Heart right ventricle (tissue), 16 donors: ENCODE results near the gene LPCAT1. TPM values are rescaled to one million over a fixed set of nuclear protein-coding genes. Genes with fewer than 3 reads are reported as not detected.

Source experiments
- ATAC-seq, 8 donors: fragments of 200-7000 bp; cut with Tn5 transposase; one replicate each; pipeline ENCODE4 v1.9.1; 2020; ENCODE audit warnings: mild to moderate bottlenecking in 8 of 8, moderate library complexity in 8 of 8, moderate number of reproducible peaks in 1 of 8
- DNase-seq, 2 donors: peaks; one replicate each; pipeline ENCODE4 v3.0.0-alpha.2; 2020
- H3K27ac ChIP-seq, 10 donors: fragments of 200-600 bp; sonication (generic) in 2 of 10; one replicate each; pipeline versions ENCODE4 v1.5.0 to v1.8.0; 2020 to 2022; ENCODE audit warnings: mild to moderate bottlenecking in 3 of 10
- H3K27me3 ChIP-seq, 7 donors: fragments of 200-600 bp; one replicate each; pipeline ENCODE4 v1.8.0; 2021 to 2022; ENCODE audit warnings: mild to moderate bottlenecking in 2 of 7
- H3K36me3 ChIP-seq, 9 donors: fragments of 200-600 bp; sonication (generic) in 1 of 9; one replicate each; pipeline versions ENCODE4 v1.5.0 to v1.8.0; 2020 to 2022; ENCODE audit warnings: mild to moderate bottlenecking in 2 of 9
- H3K4me1 ChIP-seq, 9 donors: fragments of 200-600 bp; sonication (generic) in 1 of 9; one replicate each; pipeline versions ENCODE4 v1.5.0 to v1.8.0; 2020 to 2022; ENCODE audit warnings: mild to moderate bottlenecking in 4 of 9
- H3K4me3 ChIP-seq, 10 donors: fragments of 200-600 bp; sonication (generic) in 2 of 10; one replicate each; pipeline versions ENCODE4 v1.5.0 to v1.8.0; 2020 to 2022; ENCODE audit warnings: mild to moderate bottlenecking in 7 of 10, moderate library complexity in 2 of 10
- H3K9me3 ChIP-seq, 11 donors: fragments of 200-600 bp in 10 of 11; sonication (generic) in 2 of 11; one replicate each; pipeline versions ENCODE4 v1.5.0 to v1.8.0; 2013 to 2022; ENCODE audit warnings: mild to moderate bottlenecking in 2 of 11, control low read depth in 1 of 11, moderate library complexity in 1 of 11
- CTCF ChIP-seq, 9 donors: fragments of 200-600 bp; sonication (generic) in 2 of 9; IDR thresholded peaks; one replicate each; pipeline versions ENCODE4 v1.5.0 to v1.8.0; 2021 to 2022; ENCODE audit warnings: antibody characterized with exemption in 9 of 9, mild to moderate bottlenecking in 5 of 9, moderate library complexity in 1 of 9
- WGBS, 2 donors: extraction: QIAGEN DNeasy Blood & Tissue Kit; methylation state at CpG; one replicate each; pipeline ENCODE4 v1.1.7; 2013; ENCODE audit warnings: inconsistent platforms in 1 of 2; 5-methylcytosine and 5-hydroxymethylcytosine counted together
- intact Hi-C, 10 donors: fragments of 100-400 bp; cut with DNase I; formaldehyde crosslinking; loops; one replicate each; pipeline versions ENCODE4 v1.11.1 to v1.14.2; 2022
- polyA plus RNA-seq, 2 donors: library from polyadenylated mRNA; stranded (reverse); fragments of 200-250 nt; gene quantifications; one replicate each; pipeline ENCODE4 v1.2.3, GENCODE V29; 2013
- total RNA-seq, 10 donors: library from RNA; stranded (reverse); fragmentation: NEBNext Ultra II Directional in 3 of 10; extraction: Animal tissue kit (Norgen Biotek cat#: 25700) in 3 of 10; gene quantifications; one replicate each; pipeline versions ENCODE4 v1.2.1 to v1.2.4, GENCODE V29; 2021 to 2023
- donor health status: Arrhythmogenic right ventricular cardiomyopathy.
- donor health status: ischemic (EF 13 %, LVEDD 7.1; RV severe dilation, severe dysfunction).
- donor health status: healthy with polysubstance abuse.
- donor health status: DM: no; HTN: yes; CAD: no.
- donor health status: DM: no; HTN: no; CAD: no.
- donor health status: ischemic (EF 25% LVEDD 6.9; RV normal size, moderate dysfunction).
- donor health status: ischemic (EF 25% LVEDD 5.7; RV mildly dilated, moderate dysfunction).
- donor health status: healthy.
- donor health status: DM: yes; HTN: yes; CAD: no.
- donor health status: Ischemic cardiomyopathy.
- donor health status: ischemic (EF 35%, LVEDD 5.7; RV mildly dilated, moderate dysfunction).
- donor health status: nonischemic (EF 11% LVEDD 7.7; RV severe dilation, severe dysfunction).
- donor health status: DM: yes; HTN: yes; CAD: no.
- donor health status: PGD.
- donor health status: ischemic (EF 29% LVEDD 5.4; RV normal size, mild dysfunction).
- donor health status: nonischemic (EF 23%, LVEDD 6.1; RV moderate dilation, normal function).

Gene LPCAT1
- total and polyA plus RNA-seq, 12 donors = 5.6 to 25.5 (median 9.6) TPM

GRCh38 chr5:1464096-1464446 is 59.7 kb downstream of the LPCAT1 start:
- 93 to 95% methylated on average over 14 of the region's 14 CpGs for WGBS, 2 donors
- no peak for TF ChIP-seq CTCF (IDR thresholded peaks at IDR 0.05)
- H3K4me3 ChIP-seq = no peak overlapping the region
- no peaks in the 10 kb centered on the region for H3K27me3 ChIP-seq
- no peak overlapping the region for H3K27ac ChIP-seq
- no peak for DNase-seq
- no peaks in the 10 kb centered on the region for H3K4me1 ChIP-seq
- intact Hi-C loops = no loop called here
- no peak for ATAC-seq
- no peaks in the 10 kb centered on the region for H3K9me3 ChIP-seq
- H3K36me3 ChIP-seq = peaks cover 0 to 87% (median 28%) of the 10 kb centered on the region in 9 donors

- no peak for ATAC-seq
- no peak for TF ChIP-seq CTCF (IDR thresholded peaks at IDR 0.05)
- H3K4me1 ChIP-seq = no peaks in the 10 kb centered on the region
- no peaks in the 10 kb centered on the region for H3K27me3 ChIP-seq
- peaks cover 0 to 81% (median 28%) of the 10 kb centered on the region in 9 donors for H3K36me3 ChIP-seq
- H3K27ac ChIP-seq = no peak overlapping the region
- no peak for DNase-seq
- H3K9me3 ChIP-seq = no peaks in the 10 kb centered on the region
- H3K4me3 ChIP-seq = no peak overlapping the region
- intact Hi-C loops = no loop called here
- WGBS, 2 donors = 96 to 97% methylated on average over 46 of the region's 46 CpGs
Observed at GRCh38 chr5:1463326-1464095, 60.2 kb downstream of the LPCAT1 start.

GRCh38 chr5:1462358-1462757 is 61.4 kb downstream of the LPCAT1 start:
- ATAC-seq = no peak
- Histone ChIP-seq H3K4me3 (no peak overlapping the region), H3K27me3 (no peaks in the 10 kb centered on the region), H3K27ac (no peak overlapping the region), H3K9me3 (peaks cover 0 to 8% (median 0%) of the 10 kb centered on the region in 11 donors), H3K36me3 (peaks cover 0 to 71% (median 28%) of the 10 kb centered on the region in 9 donors), H3K4me1 (no peaks in the 10 kb centered on the region)
- DNase-seq = no peak
- no peak for TF ChIP-seq CTCF (IDR thresholded peaks at IDR 0.05)
- 89 to 90% methylated on average over 20 of the region's 20 CpGs for WGBS, 2 donors
- intact Hi-C loops = no loop called here

GRCh38 chr5:1461396-1461795 is 62.4 kb downstream of the LPCAT1 start:
- DNase-seq = no peak
- intact Hi-C loops = no loop called here
- no peaks in the 10 kb centered on the region for H3K4me1 ChIP-seq
- H3K9me3 ChIP-seq = peaks cover 0 to 18% (median 0%) of the 10 kb centered on the region in 11 donors
- no peak for ATAC-seq
- no peak overlapping the region for H3K4me3 ChIP-seq
- WGBS, 2 donors = 97% methylated on average over 10 of the region's 10 CpGs
- H3K27ac ChIP-seq = no peak overlapping the region
- H3K36me3 ChIP-seq = peaks cover 0 to 62% (median 28%) of the 10 kb centered on the region in 9 donors
- no peaks in the 10 kb centered on the region for H3K27me3 ChIP-seq
- no peak for TF ChIP-seq CTCF (IDR thresholded peaks at IDR 0.05)
